NCI-H345 treated with DMSO at 0.1 percent for 48 hours (cell line): ENCODE results near the gene PPP1CB.
"Not testable (repeated sequence)": the region's sequence is repeated elsewhere in the genome, so short reads cannot be mapped to it uniquely, and the experiment has no call there.

Source experiments
- DNase-seq: peaks from one replicate; lab custom pipeline; 2025; ENCODE audit not compliant: unreplicated experiment; lab: John Stamatoyannopoulos, UW

PPP1CB gene

DNA sequence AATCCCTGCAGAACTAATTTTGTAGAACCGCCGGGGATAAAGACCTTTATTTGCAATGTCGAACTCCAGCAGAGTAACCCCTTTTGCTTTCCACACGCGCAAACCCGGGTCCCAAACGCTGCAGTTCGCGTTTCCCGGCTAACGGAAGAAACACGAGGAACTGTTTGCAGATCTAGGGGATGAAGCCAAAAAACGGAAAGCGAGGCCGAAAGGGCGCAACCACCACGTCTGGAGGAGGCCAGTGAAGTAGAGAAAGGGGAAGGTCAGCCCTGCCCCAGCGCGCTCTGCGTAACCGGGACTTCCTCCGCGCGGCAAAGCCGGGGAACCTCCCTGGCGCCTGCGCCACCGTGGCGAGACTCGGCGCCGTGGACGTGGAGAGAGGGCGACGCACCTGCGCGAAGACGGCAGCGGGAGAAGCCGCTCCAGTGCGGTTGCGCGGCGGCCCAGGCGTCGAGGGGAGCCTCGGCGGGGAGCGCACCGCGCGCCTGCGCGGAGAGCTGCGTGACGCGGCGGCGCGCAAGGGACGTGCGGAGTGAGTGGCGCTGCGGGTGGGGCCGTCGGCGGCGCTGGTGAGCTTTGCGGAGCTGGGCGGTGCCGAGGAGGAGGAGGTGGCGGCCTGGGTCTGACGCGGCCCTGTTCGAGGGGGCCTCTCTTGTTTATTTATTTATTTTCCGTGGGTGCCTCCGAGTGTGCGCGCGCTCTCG lies at the start of gene PPP1CB:
TSS of gene PPP1CB (plus strand) at position 579 of the 704 bp plus-strand sequence. CDS start 295 bp downstream, outside the sequence.
- peak; percentile 88 for DNase-seq

DNA sequence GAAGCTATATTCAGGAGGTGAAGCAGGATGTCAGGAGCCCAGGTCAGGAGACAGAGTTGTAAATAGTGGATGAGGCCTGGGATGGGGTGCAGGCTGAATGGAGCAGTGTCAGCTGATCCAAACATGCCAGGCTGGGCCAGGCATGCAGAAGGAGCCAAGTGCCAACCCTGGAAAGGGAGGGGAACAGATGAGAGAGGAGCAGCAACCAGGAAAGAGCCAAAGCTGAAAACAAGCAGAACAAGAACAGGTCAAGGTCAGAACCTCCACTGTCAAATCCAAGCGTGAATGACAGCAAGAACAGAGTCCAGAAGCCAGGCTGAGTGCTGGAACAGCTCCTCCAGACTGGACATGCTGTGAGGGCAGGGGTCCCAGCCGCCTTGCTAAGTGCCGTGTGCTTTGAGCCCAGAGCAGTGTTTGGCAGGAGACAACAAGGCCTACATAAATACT lies 49.2 kb upstream of the PPP1CB start:
- no peak for DNase-seq

DNA sequence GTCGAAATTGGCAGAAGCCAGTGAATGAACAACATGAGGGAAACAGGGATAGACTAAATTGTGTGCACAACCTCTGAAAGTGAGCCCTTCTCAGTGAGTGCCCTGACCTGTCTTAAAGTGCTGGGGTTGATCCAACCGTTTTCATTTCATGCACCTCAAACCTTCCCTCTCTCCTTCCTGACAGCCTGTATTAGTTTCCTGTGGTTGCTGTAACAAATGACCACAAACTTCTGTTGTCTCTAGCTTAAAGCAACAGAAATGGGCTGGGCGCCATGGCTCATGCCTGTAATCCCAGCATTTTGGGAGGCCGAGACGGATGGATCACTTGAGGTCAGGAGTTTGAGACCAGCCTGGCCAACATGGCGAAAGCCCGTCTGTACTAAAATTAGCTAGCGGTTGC lies 48.8 kb upstream of the PPP1CB start:
- DNase-seq = no peak

DNA sequence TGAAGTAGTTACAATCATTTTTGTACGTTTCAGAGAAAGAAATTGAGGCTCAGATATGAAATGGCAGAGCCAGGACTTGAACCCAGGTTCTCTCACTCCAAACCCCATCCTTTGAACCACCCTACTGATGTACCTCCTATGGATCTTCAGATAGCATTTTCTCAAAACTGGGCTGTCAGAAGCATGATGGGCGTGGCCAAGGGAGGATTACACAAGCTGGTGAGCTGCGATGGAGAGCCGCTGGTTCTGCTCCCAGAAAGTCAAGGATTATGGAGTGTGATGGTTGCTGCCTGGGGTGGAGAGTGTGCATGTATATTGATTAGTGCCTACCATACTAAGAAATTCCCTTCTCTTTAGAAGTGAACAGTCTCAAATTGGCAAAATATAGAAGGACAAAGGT lies 47.0 kb upstream of the PPP1CB start:
- no peak for DNase-seq

DNA sequence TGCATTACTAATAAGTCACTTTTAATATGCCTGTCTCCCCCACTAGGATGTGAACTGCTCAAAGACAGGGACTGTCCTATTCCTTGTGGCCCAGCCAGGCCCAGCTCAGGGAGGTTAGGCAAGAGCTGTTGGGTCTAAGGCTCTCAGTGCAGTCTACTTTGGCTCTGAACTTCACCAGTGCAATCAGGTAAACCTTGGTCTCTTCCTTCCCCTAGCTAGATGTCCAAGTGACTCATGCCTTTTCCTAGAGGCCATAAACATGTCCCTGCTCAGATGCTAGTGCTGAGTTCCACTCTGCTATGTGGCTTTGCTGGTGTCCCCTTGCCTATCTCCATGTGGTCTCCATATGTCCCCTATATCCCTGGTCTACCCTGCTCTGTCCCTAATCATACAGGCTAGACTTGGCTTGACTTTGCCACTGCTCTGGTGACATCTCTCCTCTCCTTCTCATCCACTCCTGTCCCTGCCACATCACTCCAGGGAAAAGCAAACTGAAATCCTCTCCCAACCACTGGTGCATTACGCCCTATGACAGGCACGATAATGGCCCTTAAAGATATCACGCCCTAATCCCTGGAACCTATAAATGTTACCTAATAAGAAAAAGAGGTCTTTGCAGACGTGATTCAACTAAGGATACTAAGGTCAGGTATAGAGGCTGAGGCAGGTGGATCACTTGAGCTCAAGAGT lies 45.7 kb upstream of the PPP1CB start:
- DNase-seq = no peak

DNA sequence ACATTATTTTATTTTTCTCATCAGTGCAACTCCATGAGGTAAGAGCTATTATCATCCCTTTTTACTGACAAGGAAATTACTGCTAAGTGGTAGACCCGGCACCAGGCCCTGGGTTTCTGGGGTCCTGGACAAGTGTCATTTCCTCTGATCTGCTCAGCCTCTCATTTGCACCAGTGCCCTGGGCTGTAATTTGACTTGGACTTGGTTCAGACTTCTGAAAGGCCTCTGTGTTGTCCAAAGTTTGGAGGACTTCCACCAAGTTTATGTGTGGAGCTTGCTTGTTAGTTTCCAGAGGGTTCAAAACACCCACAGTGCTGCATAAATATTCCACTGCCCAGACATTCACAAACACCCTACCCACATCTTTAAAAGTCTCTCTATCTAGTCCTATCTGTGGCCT lies 44.0 kb upstream of the PPP1CB start:
- DNase-seq = no peak

DNA sequence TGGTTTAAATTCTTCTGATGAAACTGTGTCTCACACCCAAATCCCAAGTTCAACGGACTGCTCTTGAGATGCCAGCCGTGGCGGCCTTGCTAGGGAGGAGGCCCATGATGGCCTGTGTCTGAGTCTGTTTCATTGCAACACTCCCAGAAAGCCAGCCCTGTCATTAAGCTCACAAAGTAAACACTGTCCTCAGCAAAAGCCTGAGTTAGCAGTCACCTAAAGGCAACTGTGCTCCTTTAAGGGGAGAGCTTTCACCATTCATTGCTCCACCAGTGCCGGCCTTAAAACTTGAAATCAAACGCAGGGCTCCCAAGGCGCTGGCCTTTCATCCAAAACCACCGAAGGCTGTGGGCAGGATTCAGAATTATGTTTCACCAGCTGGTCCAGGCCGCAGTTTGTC lies 42.5 kb upstream of the PPP1CB start:
- no peak for DNase-seq

DNA sequence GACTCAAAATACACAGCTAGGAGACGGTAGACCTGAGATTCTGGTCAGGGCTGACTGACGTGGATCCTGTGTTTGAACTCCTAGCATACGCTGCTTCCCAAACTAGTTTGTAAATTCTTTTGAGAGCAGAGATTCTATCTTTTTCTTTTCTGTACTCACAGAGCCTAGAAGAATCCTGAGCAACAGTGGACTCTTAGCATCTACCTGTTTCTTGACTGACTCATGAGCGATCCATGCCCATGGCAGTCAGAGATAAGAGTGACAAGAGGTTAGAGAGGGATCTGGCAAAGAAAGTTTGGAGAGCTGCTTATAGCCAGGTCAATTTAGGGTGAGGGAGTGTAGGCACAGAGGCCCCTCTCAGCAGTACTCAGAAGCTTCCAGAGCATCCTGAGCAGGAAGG lies 41.1 kb upstream of the PPP1CB start:
- DNase-seq = no peak

DNA sequence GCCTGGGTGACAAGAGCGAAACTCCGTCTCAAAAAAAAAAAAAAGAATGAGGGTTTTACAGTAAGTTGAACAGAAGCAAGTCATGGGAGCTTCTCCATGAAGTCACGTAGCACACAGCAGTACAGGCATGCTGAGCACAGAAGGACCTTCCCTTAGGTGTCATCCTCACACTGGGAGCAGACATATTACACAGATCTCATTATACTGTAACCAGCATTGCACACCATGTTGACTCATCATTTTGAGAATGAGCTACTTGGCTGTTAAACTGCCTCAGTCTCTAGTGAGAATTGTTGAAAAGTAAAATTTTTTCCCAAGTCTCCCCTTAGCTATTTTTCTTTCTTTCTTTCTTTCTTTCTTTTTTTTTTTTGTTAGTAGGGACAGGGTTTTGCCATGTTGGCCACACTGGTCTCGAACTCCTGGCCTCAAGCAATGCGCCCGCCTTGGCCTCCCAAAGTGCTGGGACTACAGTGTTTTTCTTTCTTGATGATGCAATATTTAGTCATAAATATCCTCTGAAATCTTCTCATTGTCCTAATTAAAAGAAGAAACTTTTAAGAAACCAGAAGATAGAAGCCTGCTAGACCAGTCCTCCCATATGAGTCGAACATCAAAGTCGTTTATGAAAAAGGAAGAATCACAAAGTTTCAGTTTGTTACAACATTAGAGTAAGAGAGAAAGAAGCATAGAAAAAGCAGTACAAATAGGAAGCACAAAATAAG lies 37.9 kb upstream of the PPP1CB start:
- no peak for DNase-seq

DNA sequence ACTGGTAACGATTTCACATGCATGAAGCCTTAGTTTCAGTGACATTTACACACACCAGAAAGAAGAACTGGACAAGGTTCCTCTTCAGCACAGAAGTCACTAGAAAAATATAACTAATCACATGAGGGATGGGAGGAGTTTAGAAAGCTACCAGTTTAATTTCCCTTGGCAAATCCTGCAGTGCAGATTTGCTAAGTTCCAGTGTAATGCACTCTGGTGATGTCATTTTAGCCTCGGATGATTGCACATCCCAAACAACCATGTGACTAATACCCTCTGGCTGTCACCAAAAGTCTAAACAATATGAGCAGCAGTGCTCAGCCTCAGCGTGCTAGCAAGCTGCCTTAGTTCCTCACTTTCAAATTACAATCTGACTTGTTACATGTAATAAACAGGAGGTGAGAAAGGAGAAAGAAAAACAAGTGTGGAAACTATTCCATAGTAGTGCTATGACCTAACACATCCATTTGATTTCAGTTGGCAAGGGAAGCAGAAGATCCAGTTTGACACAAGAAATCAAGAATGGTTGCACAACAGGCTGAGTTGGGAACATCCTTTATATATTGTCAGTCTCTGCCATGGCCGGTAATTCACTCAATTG lies 35.3 kb upstream of the PPP1CB start:
- DNase-seq = peak; percentile 82

DNA sequence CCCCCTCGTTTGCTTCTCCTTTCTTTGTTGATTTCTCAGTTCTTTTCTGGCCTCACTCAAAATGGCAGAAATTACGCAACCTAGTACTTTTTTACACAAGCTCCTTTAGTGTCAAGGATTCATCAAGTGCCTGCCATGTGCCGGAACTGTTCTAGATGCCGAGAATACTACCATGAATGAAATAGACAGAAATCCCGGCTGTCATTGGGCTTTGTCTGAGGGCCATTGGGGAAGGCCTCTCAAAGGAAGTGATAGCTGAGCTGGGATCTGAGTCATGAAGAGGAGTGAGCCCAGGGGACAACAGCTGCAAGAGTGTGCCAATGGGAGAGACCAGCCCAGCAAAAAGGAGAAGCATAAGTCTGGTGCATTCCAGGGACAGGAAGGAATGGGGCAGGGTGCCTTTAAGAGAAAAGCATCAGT lies 34.3 kb upstream of the PPP1CB start:
- DNase-seq = no peak

DNA sequence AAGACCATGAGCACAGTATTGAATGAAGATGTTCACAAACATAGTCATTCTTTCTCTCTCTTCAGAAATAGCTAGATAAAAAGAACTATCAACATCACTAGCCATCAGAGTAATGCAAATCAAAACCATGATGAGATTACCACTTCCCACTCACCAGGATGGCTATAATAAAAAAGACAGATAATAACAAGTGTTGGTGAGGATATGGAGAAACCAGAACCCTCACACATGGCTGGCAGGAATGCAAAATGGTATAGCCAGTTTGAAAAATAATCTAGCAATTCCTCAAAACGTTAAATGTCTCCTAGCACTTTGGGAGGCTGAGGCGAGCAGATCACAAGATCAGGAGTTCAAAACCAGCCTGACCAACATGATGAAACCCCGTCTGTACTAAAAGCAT lies 31.3 kb upstream of the PPP1CB start:
- no peak for DNase-seq

DNA sequence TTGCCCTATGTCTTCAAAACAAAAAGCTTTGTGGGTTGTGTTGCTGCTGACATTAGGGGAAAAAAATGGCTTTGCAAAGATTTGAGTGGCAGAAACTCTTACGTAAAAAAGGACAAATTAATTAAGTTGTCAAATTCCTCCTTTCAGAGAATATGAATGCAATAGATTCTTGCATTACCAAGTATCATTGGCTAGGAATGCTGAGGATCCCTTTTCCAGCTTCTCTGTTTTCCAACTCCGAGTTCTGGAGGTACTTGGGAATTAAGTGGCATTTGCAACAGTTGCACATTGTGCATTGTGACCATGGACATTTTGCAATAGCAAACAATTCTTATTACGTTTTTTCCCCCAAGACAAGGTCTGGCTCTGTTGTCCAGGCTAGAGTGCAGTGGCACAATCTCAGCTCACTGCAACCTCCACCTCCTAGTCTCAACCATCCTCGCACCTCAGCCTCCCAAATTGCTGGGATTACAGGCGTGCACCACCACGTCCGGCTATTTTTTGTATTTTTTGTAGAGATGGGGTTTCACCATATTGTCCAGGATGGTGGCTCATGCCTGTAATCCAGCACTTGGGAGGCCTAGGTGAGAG lies 29.9 kb upstream of the PPP1CB start:
- DNase-seq = no peak

DNA sequence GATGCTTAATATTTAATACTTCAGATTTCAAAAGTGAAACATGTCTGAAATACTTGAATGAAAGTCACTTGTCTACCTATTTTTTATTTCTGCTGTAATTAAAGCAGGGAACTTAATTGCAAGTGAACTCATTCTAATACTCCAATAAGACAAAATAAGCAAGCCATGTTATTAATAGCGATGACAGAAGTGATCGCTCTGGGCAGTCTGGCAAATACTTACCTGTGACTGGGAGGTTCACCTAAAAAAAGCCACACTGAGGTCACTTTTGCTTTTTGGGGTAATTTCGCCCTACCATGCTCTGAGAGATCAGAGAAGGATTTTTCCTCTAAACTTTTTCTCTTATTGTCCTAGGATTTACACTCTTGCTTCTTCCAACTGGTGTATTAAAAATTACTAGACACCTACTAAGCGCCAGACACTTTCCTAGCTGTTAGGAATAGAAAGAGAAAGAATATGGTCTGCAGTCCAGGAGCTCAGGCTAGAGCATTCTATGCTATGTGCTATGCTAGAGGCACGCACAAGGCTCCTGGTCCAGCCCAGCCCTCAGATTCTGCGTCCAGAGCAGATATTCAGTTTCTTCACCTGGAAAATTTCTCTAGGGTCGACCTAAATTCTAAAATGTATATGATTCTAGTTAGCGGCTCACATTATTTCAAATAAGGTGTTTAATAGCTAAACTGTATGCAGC lies 26.5 kb upstream of the PPP1CB start:
- no peak for DNase-seq

DNA sequence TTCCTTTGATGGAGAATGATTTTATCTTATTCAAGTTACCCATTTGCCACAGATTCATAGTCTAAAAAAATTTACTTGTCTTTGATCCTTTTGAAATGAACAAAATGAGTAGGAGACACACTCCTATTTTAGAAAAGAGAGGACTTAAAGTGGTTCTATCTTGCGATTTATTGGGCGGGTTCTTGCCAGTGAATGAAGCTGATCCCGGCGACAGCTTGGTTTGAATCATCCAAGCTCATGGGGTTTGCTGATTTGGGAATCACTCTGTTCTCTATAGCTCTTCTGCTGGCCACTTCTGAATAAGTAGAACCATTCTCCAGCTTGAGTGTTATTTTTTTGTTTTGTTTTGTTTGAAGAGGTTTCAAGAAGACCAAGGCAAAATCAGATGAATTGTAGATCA lies 25.5 kb upstream of the PPP1CB start:
- DNase-seq = no peak

DNA sequence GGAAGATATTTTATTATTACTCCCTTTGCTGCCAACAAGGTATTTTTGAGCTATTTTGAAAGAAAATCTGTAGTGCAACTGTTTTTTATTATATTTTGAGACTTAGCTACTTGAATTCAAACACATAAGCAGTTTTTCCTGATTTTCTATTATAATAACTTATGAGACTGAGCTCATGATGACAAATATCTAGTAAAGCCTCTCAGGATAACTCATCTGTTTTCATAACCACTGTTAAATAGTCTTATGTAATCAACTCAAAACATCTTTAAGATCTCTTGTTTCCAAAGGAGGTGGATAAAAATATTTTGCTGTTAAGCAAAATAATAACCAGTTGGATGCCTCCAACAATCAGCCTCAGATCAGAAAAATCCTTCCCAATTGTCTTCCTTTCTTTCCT lies 21.9 kb upstream of the PPP1CB start:
- no peak for DNase-seq

DNA sequence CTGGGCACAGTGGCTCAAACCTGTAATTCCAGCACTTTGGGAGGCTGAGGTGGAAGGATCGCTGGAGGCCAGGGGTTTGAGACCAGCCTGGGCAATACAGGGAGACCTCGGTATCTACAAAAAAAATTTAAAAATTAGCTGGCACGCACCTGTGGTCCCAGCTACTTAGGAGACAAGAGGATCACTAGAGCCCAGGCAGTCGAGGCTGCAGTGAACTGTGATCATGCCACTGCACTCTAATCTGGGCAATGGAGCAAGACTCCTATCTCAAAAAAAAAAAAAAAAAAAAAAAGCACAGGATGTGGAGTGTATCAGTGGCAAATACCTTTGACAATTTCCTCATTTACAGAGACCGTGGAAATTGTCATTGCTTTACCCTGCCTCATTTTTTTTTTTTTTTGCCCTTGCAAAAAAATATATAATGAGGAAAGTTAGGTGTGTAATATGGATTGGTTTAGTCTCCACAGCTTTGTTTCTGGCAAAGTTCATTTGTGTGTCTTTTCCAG lies 20.9 kb upstream of the PPP1CB start:
- no peak for DNase-seq

DNA sequence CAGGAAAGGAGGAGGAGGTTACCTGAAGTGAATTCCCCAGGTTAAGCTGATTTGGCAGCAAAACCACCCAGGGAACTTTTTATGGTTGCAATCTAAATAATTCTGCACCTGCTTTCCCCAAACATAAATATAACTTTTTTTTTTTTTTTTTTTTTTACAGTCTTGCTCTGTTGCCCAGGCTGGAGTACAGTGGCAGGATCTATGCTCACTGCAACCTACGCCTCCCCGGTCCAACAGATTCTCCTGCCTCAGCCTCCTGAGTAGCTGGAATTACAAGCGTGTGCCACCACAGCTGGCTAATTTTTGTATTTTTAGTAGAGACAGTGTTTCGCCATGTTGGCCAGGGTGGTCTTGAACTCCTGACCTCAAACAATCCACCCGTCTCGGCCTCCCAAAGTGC lies 16.1 kb upstream of the PPP1CB start:
- no peak for DNase-seq

DNA sequence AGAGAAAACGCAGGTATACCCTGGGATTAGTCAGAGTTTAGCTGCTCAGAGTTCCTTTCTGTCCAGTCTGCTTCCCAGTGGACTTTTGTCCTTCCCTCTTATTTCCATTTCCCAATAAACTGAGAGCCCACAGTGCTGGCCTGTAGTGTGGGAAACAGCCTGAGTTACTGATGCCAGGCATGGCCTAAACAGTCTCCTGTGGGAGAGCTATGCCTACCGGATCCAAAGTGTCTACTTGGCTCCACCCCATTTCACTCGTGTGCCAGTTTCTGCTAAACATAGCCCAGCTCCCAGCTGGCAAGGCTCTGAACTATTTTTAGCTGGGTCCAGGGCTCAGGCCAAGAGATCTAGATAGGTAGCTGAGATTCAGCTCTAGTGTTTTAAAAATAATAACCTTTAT lies 15.6 kb upstream of the PPP1CB start:
- DNase-seq = no peak

DNA sequence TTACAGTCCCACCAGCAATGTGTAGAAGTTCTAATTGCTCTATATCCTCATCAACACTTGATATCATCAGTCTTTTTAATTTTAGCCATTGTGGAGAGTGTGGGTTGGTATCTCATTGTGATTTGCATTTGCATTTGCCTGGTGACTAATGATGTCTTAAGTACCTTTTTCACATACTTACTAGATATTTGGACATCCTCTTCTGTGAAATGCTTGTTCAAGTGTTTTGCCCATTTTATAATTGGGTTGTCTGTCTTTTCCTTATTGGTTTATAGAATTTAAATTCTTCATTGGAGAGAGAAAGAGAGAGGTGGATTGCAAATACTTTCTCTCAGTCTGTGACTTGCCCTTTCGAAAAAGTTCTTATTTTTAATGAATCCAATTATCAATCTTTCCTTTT lies 14.0 kb upstream of the PPP1CB start:
- DNase-seq = no peak

DNA sequence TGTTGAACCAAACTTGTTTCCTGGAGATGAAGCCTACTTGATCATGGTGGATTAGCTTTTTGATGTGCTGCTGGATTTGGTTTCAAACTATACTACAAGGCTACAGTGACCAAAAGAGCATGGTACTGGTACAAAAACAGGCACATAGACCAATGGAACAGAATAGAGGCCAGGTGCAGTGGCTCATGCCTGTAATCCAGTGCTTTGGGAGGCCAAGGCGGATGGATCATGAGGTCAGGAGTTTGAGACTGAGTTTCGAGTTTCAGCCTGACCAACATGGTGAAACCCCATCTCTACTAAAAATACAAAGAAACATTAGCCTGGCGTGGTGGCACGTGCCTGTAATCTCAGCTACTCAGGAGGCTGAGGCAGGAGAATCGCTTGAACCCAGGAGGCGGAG lies 9.0 kb upstream of the PPP1CB start:
- not testable (repeated sequence) for DNase-seq
